Upper lobe of left lung (tissue), 4 donors: Measurements from ENCODE around the gene SETDB1.

ENCODE experiments used
- EP300 ChIP-seq, 4 donors: sonication (generic); formaldehyde crosslinking; IDR thresholded peaks; one replicate each; pipeline ENCODE4 v1.5.1; 2017; ENCODE audit warnings: antibody characterized with exemption in 4 of 4, control low read depth in 2 of 4
- POLR2A ChIP-seq, 4 donors: fragments of 450-650 bp; IDR thresholded peaks; one replicate each; pipeline ENCODE4 v1.5.1; 2016 to 2017; ENCODE audit warnings: antibody characterized with exemption in 4 of 4, mild to moderate bottlenecking in 2 of 4
- POLR2AphosphoS5 ChIP-seq, 2 donors: sonication (generic); formaldehyde crosslinking; IDR thresholded peaks; one replicate each; pipeline ENCODE4 v1.5.1; 2017; ENCODE audit warnings: antibody characterized with exemption in 2 of 2
- TF ChIP-seq, protein P1 (sequence below), 6 experiments: fragments of 450-650 bp in 4 of 6; fragments of 200-600 bp in 2 of 6; sonication (generic) in 2 of 6; IDR thresholded peaks; one replicate each; pipeline ENCODE4 v1.5.1; 2016 to 2019; ENCODE audit warnings: antibody characterized with exemption in 6 of 6

DNA sequence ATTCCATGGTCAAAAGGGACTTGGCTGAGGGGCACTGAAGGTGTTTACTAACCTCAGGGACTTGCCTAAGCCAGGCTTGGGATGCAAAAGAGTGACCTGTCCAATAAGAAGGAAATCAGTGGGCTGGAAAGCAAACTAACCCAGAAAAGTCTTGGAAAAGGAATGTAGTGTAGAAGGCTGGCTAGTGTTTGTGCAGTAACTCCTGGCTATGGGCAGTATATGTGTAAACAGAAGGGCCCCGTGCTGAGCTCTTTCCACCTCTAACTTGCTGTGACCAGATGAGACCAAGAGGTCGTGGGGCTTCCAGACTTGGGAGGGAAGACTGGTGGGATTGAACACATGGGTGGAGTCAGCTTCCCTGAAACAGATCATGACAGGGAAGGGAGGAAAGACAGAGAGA, 76.4 kb downstream of the SETDB1 start:
- TF ChIP-seq, protein P1, sequence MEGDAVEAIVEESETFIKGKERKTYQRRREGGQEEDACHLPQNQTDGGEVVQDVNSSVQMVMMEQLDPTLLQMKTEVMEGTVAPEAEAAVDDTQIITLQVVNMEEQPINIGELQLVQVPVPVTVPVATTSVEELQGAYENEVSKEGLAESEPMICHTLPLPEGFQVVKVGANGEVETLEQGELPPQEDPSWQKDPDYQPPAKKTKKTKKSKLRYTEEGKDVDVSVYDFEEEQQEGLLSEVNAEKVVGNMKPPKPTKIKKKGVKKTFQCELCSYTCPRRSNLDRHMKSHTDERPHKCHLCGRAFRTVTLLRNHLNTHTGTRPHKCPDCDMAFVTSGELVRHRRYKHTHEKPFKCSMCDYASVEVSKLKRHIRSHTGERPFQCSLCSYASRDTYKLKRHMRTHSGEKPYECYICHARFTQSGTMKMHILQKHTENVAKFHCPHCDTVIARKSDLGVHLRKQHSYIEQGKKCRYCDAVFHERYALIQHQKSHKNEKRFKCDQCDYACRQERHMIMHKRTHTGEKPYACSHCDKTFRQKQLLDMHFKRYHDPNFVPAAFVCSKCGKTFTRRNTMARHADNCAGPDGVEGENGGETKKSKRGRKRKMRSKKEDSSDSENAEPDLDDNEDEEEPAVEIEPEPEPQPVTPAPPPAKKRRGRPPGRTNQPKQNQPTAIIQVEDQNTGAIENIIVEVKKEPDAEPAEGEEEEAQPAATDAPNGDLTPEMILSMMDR (IDR thresholded peaks at IDR 0.05), result no peak
- no peak for TF ChIP-seq POLR2AphosphoS5 (IDR thresholded peaks at IDR 0.05)
- TF ChIP-seq POLR2A (IDR thresholded peaks at IDR 0.05), result no peak
- TF ChIP-seq EP300 (IDR thresholded peaks at IDR 0.05), result no peak
